ENCODE measurements around the gene ATP9B.

GRCh38 chr18:79305911-79306310, 236.7 kb downstream of the ATP9B start:
- TF ChIP-seq EZH2phosphoT487 (IDR thresholded peaks at IDR 0.05; ENCODE audit: low read length) (no peak), EZH2 (optimal IDR thresholded peaks at IDR 0.05; ENCODE audit: low read depth, low read length) (no peak)

Measured in MM.1S (cell line).